Body of pancreas (tissue), 4 donors: ENCODE data around the gene TMUB1. TPM values are rescaled to one million over a fixed set of nuclear protein-coding genes. Genes with fewer than 3 reads are reported as not detected.
"Not testable (repeated sequence)": the region's sequence is repeated elsewhere in the genome, so short reads cannot be mapped to it uniquely, and the experiment has no call there.

ENCODE experiments used
- ATAC-seq: fragments of 150-250 bp; one replicate; pipeline ENCODE4 v1.9.1; 2016
- DNase-seq, 4 donors: peaks; one replicate each; pipeline ENCODE4 v3.0.0-alpha.2; 2019
- H3K27ac ChIP-seq, 4 donors: fragments of 200-600 bp; sonication (generic); 1 replicate in 3 of 4; 2 replicates in 1 of 4; pipeline versions ENCODE4 v1.5.1 to v1.6.1; 2016 to 2019; ENCODE audit warnings: mild to moderate bottlenecking in 1 of 4, mixed read lengths in 1 of 4, moderate library complexity in 1 of 4
- H3K27me3 ChIP-seq, 2 donors: fragments of 200-600 bp; sonication (generic); one replicate each; pipeline ENCODE4 v1.6.0; 2016; ENCODE audit warnings: mild to moderate bottlenecking in 1 of 2
- H3K36me3 ChIP-seq, 2 donors: fragments of 200-600 bp; sonication (generic); replicated peaks in 1 of 2; 2 replicates each; pipeline ENCODE4 v1.5.1; 2016; ENCODE audit warnings: low read depth in 2 of 2; ENCODE audit not compliant: insufficient read depth in 1 of 2
- H3K4me1 ChIP-seq: fragments of 200-600 bp; sonication (generic); one replicate; pipeline ENCODE4 v1.6.0; 2016
- H3K4me3 ChIP-seq, 2 donors: fragments of 200-600 bp; sonication (generic); 1 replicate in 1 of 2; 2 replicates in 1 of 2; pipeline ENCODE4 v1.5.1; 2016 to 2019
- H3K9me3 ChIP-seq, 3 donors: fragments of 200-600 bp; sonication (generic); 1 replicate in 2 of 3; 2 replicates in 1 of 3; pipeline ENCODE4 v1.5.1; 2016
- CTCF ChIP-seq, 7 experiments: fragments of 450-650 bp in 4 of 7; fragments of 200-600 bp in 3 of 7; sonication (generic) in 3 of 7; IDR thresholded peaks; one replicate each; pipeline ENCODE4 v1.5.1; 2016 to 2019; ENCODE audit warnings: antibody characterized with exemption in 7 of 7
- POLR2A ChIP-seq, 3 donors: fragments of 450-650 bp; IDR thresholded peaks; one replicate each; pipeline ENCODE4 v1.6.1; 2016; ENCODE audit warnings: antibody characterized with exemption in 3 of 3, mild to moderate bottlenecking in 2 of 3
- WGBS, 2 donors: methylation state at CpG; one replicate each; pipeline ENCODE4 v1.1.5; 2017; 5-methylcytosine and 5-hydroxymethylcytosine counted together
- intact Hi-C: fragments of 100-400 bp; cut with DNase I; formaldehyde crosslinking; loops from one replicate; pipeline ENCODE4 v1.15.1; 2023
- total RNA-seq, 2 donors: library from RNA; depleted of rRNA; stranded (reverse); fragments of >200 nt; gene quantifications; one replicate each; pipeline ENCODE4 v1.1.0, GENCODE V29; 2016

Gene TMUB1
- total RNA-seq, 2 donors from 2014 or later: 34.9 to 54.2 TPM

DNA sequence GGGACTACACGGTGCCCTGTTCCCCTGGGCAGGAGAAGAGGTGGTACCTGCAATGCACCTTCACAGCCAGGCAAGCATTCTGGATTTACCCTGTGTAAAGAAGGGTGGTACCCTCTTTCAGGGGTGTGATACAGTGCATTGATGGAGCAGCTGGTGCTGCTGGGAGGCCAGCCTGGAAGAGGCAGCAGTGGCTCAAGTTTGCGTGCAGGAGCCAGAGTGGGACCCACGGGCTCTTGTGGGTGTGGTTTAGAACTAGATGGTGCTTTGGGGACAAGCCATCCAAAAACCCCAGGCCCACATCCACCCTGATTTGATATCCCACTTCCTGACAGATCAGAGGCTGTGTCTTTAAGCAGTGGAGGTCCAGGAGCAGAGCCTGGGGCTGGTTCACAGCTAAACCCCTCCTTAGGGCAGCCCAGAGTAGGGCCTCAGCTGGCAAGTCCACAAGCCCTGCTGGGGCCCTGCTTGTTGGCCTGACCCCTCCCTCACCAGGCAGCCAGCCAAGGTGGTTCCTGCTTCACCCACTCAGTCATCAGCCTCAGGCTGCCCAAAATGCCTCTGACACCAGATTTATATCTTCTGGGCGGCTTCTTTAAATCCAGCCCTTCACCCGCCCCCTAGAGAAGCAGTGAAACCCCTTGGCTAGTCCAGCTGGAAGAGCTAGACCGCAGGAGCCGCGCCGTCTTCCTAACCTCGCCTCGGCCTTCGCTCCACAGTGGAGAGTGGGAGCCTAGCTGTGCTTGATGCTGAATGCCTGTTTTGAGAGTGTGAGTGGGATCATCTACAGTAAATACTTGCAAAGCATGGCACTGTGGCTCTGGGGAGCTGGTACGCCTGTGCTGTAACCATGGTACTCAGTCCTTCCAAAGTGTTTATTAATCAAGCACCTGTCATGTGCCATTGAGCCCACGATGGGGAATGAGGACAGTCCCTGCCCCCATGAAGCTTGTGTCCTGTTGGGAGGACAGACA is 36.4 kb downstream of the TMUB1 start:
- Histone ChIP-seq H3K4me3 (no peak overlapping the region), H3K27ac (no peak overlapping the region), H3K27me3 (no peaks in the 10 kb centered on the region), H3K4me1 (peaks cover 8% of the 10 kb centered on the region), H3K9me3 (no peaks in the 10 kb centered on the region), H3K36me3 (no peaks in the 10 kb centered on the region)
- TF ChIP-seq POLR2A (IDR thresholded peaks at IDR 0.05): no peak
- TF ChIP-seq CTCF (IDR thresholded peaks at IDR 0.05): no peak
- DNase-seq (no peak), ATAC-seq (no peak)
- WGBS, 2 donors: 70 to 73% methylated on average over 11 to 14 of the region's 14 CpGs
- intact Hi-C loops: no loop called here

GRCh38 chr7:151045967-151046366 is 37.3 kb downstream of the TMUB1 start:
- intact Hi-C loops: no loop called here
- no peaks in the 10 kb centered on the region for H3K27me3 ChIP-seq
- ATAC-seq: no peak
- H3K27ac ChIP-seq: no peak overlapping the region
- no peak for DNase-seq
- no peaks in the 10 kb centered on the region for H3K9me3 ChIP-seq
- peaks cover 5% of the 10 kb centered on the region for H3K4me1 ChIP-seq
- TF ChIP-seq CTCF (IDR thresholded peaks at IDR 0.05) (no peak), POLR2A (IDR thresholded peaks at IDR 0.05) (no peak)
- no peak overlapping the region for H3K4me3 ChIP-seq
- whole genome bisulfite sequencing, 2 donors: 83 to 87% methylated on average over 6 to 9 of the region's 9 CpGs
- H3K36me3 ChIP-seq: no peaks in the 10 kb centered on the region

DNA sequence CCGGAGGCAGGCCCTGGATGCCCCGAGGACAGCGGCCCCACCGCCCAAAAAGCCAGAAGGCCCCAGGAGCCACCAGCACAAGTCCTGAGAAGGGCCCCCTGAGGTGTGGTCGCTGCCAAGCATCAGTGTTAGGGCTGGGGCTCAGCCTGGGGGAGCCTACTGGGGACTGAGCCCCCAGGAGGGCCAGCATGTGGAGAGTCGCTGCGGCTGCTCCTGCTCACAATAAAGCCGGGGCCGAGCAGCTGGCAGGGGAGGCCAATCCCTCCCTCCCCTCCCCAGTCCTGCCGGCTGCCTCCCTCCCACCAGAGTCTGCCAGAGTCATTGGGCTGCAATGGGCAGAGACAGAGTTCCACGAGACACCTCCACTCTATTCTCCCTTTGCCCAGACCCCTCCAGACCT is 38.0 kb downstream of the TMUB1 start:
- H3K4me3 ChIP-seq: no peak overlapping the region
- H3K27me3 ChIP-seq: no peaks in the 10 kb centered on the region
- DNase-seq (no peak), ATAC-seq (no peak)
- TF ChIP-seq CTCF (IDR thresholded peaks at IDR 0.05): no peak
- TF ChIP-seq POLR2A (IDR thresholded peaks at IDR 0.05): no peak
- no peaks in the 10 kb centered on the region for H3K36me3 ChIP-seq
- no peaks in the 10 kb centered on the region for H3K4me1 ChIP-seq
- WGBS, 2 donors: 85 to 89% methylated on average over 9 to 11 of the region's 11 CpGs
- H3K9me3 ChIP-seq: no peaks in the 10 kb centered on the region
- intact Hi-C loops: no loop called here
- H3K27ac ChIP-seq: no peak overlapping the region

DNA sequence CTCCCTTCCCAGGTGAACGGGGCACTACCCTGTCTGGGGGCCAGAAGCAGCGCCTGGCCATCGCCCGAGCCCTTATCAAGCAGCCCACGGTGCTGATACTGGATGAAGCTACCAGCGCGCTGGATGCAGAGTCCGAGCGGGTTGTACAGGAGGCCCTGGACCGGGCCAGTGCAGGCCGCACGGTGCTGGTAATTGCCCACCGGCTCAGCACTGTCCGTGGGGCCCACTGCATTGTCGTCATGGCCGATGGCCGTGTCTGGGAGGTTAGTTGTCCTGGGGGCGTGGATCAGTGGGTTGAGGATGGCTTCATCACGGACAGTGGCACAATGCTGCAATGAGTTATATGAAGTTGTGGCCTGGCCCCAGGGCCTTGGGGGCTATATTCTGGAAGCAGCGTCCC is 39.3 kb downstream of the TMUB1 start:
- no peak overlapping the region for H3K27ac ChIP-seq
- no peaks in the 10 kb centered on the region for H3K9me3 ChIP-seq
- H3K27me3 ChIP-seq: no peaks in the 10 kb centered on the region
- intact Hi-C loops: no loop called here
- H3K4me3 ChIP-seq: no peak overlapping the region
- no peaks in the 10 kb centered on the region for H3K36me3 ChIP-seq
- no peak for ATAC-seq
- WGBS, 2 donors: 92 to 93% methylated on average over 2 to 7 of the region's 20 CpGs
- no peak for TF ChIP-seq POLR2A (IDR thresholded peaks at IDR 0.05)
- no peak for TF ChIP-seq CTCF (IDR thresholded peaks at IDR 0.05)
- H3K4me1 ChIP-seq: no peaks in the 10 kb centered on the region
- no peak for DNase-seq

- H3K36me3 ChIP-seq, H3K27me3 ChIP-seq, H3K9me3 ChIP-seq, ATAC-seq, intact Hi-C loops, H3K4me3 ChIP-seq, DNase-seq, H3K27ac ChIP-seq, H3K4me1 ChIP-seq: not testable (repeated sequence)
- WGBS, 2 donors: 77 to 89% methylated on average over 10 of the region's 10 CpGs
Observed at GRCh38 chr7:151043449-151043848, 39.8 kb downstream of the TMUB1 start.
